ENCODE results near the gene IFNG.

GRCh38 chr12:68199127-68199526, 39.6 kb upstream of the IFNG start:
- TF ChIP-seq CTCF (IDR thresholded peaks at IDR 0.05) (no peak), POLR2A (IDR thresholded peaks at IDR 0.05) (no peak), POLR2AphosphoS5 (IDR thresholded peaks at IDR 0.05) (no peak), EP300 (IDR thresholded peaks at IDR 0.05) (no peak)
